HFF-Myc (cell line): ENCODE results near the gene ADAT2.
A peak's percentile ranks its signal among the peaks of the same experiment; 100 is the strongest.

Source experiments
- DNase-seq: peaks from one replicate; pipeline ENCODE4 v3.0.0-alpha.2; 2011; ENCODE audit warnings: low read depth; ENCODE audit errors: extremely low read depth
- H3K4me3 ChIP-seq: replicated peaks from 2 replicates; pipeline ENCODE4 v1.5.1; 2011; ENCODE audit warnings: low read depth, mild to moderate bottlenecking, control low read depth, low read length
- CTCF ChIP-seq: IDR thresholded peaks from 2 replicates; pipeline ENCODE4 v1.5.1; 2012; ENCODE audit warnings: mild to moderate bottlenecking, low read depth, low read length, control low read depth; ENCODE audit errors: missing control alignments

Gene ADAT2

GRCh38 chr6:143450453-143451371 lies at the start of gene ADAT2, which contains the start of gene PEX3:
TSS of gene ADAT2 (minus strand) at chr6:143450695. CDS start at chr6:143450658, 37 bp downstream.
TSS of gene PEX3 (plus strand) at chr6:143450805. CDS start at chr6:143451043, 238 bp downstream.
- peak; percentile 73 for DNase-seq
- H3K4me3 ChIP-seq = peak within 1 kb of the TSS; percentile 85
- TF ChIP-seq CTCF = no peak

GRCh38 chr6:143498428-143498827 lies 47.9 kb upstream of the ADAT2 start:
- no peak for DNase-seq
- no peak for TF ChIP-seq CTCF
- H3K4me3 ChIP-seq = no peak overlapping the region

- TF ChIP-seq CTCF = no peak
- H3K4me3 ChIP-seq = no peak overlapping the region
- no peak for DNase-seq
Measured at GRCh38 chr6:143496974-143497373, 46.5 kb upstream of the ADAT2 start.

GRCh38 chr6:143490775-143491174 lies 40.3 kb upstream of the ADAT2 start:
- no peak for TF ChIP-seq CTCF
- H3K4me3 ChIP-seq = no peak overlapping the region
- DNase-seq = no peak

- TF ChIP-seq CTCF = no peak
- DNase-seq = no peak
- H3K4me3 ChIP-seq = no peak overlapping the region
Measured at GRCh38 chr6:143490244-143490643, 39.7 kb upstream of the ADAT2 start.

GRCh38 chr6:143486752-143487151 lies 36.3 kb upstream of the ADAT2 start:
- no peak for TF ChIP-seq CTCF
- H3K4me3 ChIP-seq = no peak overlapping the region
- no peak for DNase-seq
